ENCODE measurements around the gene USP7.

The USP7 gene

DNA sequence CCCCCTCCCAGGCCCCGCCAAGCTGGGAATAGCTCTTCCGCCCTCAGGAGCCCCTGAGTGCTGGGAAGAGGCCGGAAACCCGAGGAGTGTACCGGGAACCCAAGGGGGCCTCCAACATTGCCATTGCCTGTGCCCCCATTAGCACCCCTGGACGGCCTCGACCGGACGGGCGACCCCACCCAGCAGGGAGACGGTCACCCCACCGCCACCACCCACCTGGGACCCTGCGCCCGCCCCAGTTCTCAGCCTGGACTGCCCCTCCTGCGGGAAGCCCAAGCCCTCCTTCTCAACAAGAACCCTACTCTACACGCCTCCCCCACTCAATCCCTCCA is 96.9 kb downstream of the USP7 start:
- Histone ChIP-seq H3K4me1 (peaks cover 73% of the 10 kb centered on the region), H4K20me1 (peaks cover 55% of the 10 kb centered on the region), H3K9ac (peak overlapping the region; percentile 97), H3K4me2 (peak overlapping the region; percentile 96), H3K27ac (peak overlapping the region; percentile 99), H3K9me3 (no peaks in the 10 kb centered on the region), H3K36me3 (peaks cover 31% of the 10 kb centered on the region), H3K27me3 (no peaks in the 10 kb centered on the region), H3K4me3 (peak overlapping the region; percentile 83)
- TF ChIP-seq Cebpa-rat (IDR thresholded peaks at IDR 0.05): no peak

DNA sequence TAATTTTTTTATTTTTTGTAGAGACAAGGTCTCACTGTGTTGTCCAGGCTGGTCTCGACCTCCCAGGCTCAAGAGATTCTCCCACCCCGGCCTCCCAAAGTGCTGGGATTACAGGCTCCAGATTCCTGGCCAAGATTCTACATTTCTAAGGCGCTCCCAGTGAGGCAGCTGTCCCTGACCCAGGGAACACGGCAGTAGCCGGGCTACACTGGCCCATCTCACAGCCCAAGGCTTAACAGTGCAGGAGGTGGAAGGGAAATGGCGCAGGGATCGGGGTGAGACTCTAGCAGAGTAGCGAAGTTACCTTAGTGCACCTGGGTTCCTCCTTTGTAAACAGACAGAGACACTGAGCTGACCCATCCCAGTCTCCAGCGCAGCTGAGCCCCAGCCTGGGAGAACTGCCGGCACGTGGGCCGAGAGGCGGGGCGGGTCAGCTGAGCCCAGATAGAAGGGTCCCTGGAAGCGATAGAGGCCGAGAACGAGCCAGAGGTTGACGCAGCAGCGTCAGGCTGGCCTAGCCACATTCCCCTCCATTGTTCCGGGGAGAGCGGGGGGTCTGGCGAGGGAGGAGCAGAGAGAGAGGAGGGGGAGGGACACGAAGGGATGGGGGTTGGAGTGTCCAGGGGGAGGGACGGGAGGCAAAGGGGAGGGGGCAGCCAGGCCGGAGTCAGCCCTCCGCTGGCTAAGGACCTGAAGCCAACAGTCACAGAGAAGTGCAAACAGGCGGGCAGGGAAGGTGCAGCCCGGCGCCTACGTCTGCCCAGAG is 97.4 kb downstream of the USP7 start:
- no peaks in the 10 kb centered on the region for H3K9me3 ChIP-seq
- H3K4me2 ChIP-seq: peak overlapping the region; percentile 96
- peak overlapping the region; percentile 83 for H3K4me3 ChIP-seq
- H3K27ac ChIP-seq: peak overlapping the region; percentile 99
- H3K9ac ChIP-seq: peak overlapping the region; percentile 97
- no peak for TF ChIP-seq Cebpa-rat (IDR thresholded peaks at IDR 0.05)
- peaks cover 73% of the 10 kb centered on the region for H3K4me1 ChIP-seq
- no peaks in the 10 kb centered on the region for H3K27me3 ChIP-seq
- H4K20me1 ChIP-seq: peaks cover 61% of the 10 kb centered on the region
- H3K36me3 ChIP-seq: peaks cover 37% of the 10 kb centered on the region

DNA sequence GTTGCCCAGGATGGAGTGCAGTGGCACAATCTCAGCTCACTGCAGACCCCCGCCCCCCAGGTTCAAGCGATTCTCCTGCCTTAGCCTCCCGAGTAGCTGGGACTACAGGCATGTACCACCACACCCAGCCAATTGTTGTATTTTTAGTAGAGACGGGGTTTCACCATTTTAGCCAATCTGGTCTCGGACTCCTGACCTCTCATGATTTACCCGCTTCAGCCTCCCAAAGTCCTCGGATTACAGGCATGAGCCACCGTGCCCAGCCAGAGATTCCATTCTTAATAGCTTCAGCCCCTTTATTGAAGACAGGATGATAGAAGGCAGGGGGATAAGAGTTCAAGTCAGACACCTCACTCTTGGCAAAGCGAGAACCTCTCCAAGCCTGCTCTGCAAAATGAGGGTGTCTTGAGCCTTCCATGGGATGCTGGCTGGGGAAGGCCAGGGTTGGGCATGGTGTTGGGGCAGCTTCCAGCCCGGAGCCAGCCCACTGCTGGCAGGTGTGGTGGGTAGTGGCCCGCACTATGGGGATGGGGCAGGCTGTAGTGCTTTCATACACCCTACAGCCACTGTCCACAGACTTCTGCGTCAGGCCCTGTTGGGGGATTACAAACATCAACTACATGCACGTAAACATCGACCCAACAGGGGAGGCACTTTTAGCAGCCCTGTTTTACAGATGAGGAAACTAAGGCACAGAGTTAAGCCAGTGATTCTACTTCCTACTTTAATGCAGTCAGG is 98.4 kb downstream of the USP7 start:
- H3K27ac ChIP-seq: peak overlapping the region; percentile 99
- H3K36me3 ChIP-seq: peaks cover 44% of the 10 kb centered on the region
- H3K9ac ChIP-seq: peak overlapping the region; percentile 97
- no peaks in the 10 kb centered on the region for H3K27me3 ChIP-seq
- peaks cover 73% of the 10 kb centered on the region for H3K4me1 ChIP-seq
- peak overlapping the region; percentile 83 for H3K4me3 ChIP-seq
- peaks cover 70% of the 10 kb centered on the region for H4K20me1 ChIP-seq
- no peak for TF ChIP-seq Cebpa-rat (IDR thresholded peaks at IDR 0.05)
- peak overlapping the region; percentile 96 for H3K4me2 ChIP-seq
- no peaks in the 10 kb centered on the region for H3K9me3 ChIP-seq

DNA sequence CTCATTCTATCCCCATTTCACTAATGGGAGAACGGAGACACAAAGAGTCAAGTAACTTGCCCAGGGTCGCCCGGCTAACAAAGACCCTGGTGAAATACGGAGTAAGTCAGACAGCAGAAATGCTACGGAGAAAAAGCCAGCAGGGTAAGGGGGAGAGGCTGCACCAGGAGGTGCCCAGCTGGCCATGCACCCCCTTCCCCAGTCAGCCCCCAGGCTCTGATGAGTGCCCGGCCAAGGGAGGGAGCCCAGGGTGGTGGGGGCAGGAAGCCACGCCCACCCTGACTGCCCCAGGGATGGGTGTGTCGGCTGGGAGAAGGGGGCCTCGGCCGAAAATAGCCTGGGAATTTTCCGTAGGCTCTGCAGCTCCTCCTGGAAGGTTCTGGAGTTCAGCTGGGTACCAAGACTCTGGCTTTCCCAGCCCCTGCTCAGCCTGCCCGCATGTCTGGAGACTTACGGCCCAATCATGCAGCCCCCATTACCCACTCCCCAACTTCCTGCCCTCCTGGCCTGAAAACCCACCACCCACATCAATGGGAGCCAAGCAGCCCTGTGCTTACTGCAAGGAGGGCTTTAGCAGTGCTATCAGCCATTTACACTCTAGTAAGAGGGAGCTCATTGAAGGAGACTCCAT is 99.1 kb downstream of the USP7 start:
- peaks cover 78% of the 10 kb centered on the region for H4K20me1 ChIP-seq

DNA sequence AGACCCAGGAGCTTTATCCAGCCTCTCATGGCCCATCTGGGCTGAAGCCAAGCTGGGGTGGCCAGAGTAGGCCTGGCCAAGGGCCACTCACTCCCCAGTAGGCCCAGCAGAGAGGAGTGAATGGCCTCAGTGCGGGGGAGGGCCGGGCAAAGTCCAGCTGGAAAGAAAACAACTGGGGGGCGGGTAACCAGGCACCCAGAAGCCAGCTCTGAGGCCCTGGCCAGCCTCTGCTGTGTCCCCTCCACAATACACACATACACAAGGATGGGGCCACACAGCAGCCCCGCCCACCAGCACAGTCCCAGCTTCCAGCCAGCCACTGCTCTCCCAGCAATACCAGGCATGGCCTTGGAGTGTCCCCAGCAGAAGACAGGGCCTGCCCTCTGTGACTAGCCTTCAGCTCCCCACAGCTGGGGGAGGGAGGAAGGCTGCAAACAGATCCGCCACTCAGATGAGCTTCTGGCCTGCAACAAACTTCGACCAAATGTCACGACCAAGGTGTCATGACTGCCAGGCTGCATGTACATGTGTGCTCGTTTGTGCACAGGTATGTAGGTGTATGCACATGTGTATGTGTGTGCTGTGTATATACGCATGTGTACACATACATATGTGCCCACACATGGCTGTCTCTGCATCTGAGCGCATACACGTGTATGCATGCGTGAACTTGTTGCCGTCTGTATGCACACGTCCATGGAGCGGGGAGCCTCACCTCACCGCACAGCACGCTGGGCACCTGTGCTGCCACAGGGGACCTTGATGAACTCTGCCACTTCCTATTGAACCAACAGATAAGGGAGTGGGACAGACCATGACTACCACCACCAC is 99.9 kb downstream of the USP7 start:
- Histone ChIP-seq H3K27ac (peak overlapping the region; percentile 99), H3K4me3 (peak overlapping the region; percentile 83), H3K4me2 (peak overlapping the region; percentile 96), H4K20me1 (peaks cover 85% of the 10 kb centered on the region), H3K4me1 (peaks cover 76% of the 10 kb centered on the region), H3K9me3 (no peaks in the 10 kb centered on the region), H3K9ac (peak overlapping the region; percentile 97), H3K36me3 (peaks cover 59% of the 10 kb centered on the region), H3K27me3 (no peaks in the 10 kb centered on the region)
- no peak for TF ChIP-seq Cebpa-rat (IDR thresholded peaks at IDR 0.05)

More for the DNA sequence above, 99.1 kb downstream of the USP7 start:
- peak overlapping the region; percentile 99 for H3K27ac ChIP-seq
- no peak for TF ChIP-seq Cebpa-rat (IDR thresholded peaks at IDR 0.05)
- H3K4me1 ChIP-seq: peaks cover 73% of the 10 kb centered on the region
- no peaks in the 10 kb centered on the region for H3K9me3 ChIP-seq
- H3K4me3 ChIP-seq: peak overlapping the region; percentile 83
- H3K4me2 ChIP-seq: peak overlapping the region; percentile 96
- H3K36me3 ChIP-seq: peaks cover 51% of the 10 kb centered on the region
- no peaks in the 10 kb centered on the region for H3K27me3 ChIP-seq
- H3K9ac ChIP-seq: peak overlapping the region; percentile 97

DNA sequence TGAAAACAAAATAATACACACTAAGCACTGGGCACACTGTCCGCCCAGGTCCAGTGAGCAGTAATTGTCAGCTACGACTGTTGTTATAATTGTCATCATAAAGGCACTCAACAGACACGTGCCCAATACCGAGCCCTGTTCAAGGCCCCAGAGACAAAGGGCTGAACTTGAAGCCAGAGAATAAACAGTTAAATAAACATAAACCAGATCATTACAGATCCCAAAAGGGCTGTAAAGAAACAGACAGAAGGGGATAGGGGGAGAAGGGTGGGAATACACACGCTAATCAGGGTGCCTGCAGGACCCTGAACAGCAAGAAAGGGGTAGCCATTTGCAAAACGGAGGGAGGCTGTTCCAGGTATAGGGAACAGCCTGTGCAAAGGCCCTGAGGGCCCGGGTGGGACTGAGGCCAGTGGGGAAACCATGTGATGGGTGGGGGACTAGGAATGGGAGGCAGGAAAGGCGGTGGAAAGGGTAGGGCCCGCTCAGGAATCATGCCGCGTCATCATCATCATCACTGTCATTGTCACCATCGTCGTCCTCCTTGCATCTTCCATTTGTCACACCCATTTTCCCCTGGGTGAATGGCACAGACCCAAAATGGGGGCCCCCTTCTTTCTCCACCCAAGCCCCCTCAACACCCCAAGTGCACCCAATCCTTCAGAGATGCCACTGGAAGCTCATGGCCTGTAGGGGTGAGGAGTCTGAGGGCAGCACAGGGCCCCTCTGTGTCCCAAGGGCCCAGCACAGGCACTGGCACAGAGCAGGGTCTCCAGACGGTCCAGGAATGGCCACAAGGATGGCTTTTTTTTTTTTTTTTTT is 101.2 kb downstream of the USP7 start:
- Histone ChIP-seq H3K9me3 (no peaks in the 10 kb centered on the region), H3K27ac (peak overlapping the region; percentile 99), H3K4me3 (no peak overlapping the region), H3K9ac (peak overlapping the region; percentile 97), H3K36me3 (peaks cover 72% of the 10 kb centered on the region), H3K4me1 (peaks cover 89% of the 10 kb centered on the region), H4K20me1 (peaks cover 97% of the 10 kb centered on the region), H3K4me2 (peak overlapping the region; percentile 96), H3K27me3 (no peaks in the 10 kb centered on the region)
- no peak for TF ChIP-seq Cebpa-rat (IDR thresholded peaks at IDR 0.05)

DNA sequence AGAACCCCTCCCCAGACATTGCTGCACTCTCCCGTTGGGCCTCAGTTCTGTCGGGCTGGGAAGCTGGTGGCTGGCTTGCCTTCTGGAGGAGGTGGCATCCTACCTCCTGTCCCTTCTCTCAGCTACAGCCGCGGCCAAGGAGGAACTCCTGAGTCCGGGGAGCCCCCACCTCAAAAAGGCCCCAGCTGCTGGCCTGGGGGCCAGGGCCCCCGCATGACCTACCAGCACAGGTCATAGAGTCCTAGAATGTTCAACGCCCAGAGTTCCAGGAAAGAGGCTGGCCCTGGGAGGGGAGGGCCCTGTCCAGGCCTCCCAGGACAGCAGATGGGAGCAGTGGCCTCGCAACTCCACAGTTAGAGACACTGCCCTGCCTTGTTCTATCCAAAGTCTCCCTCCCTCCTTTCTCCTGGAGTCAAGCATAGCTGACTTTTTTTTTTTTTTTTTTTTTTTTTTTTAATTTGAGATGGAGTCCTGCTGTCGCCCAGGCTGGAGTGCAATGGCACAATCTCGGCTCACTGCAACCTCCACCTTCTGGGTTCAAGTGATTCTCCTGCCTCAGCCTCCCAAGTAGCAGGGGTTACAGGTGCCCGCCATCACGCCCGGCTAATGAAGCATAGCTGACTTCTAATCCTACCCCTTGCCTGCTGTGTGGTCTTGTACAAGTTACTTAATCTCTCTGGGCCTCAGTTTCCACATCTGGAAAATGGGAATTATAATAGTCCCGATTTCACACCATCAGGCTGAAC is 102.0 kb downstream of the USP7 start:
- Histone ChIP-seq H4K20me1 (peaks cover 96% of the 10 kb centered on the region), H3K36me3 (peaks cover 74% of the 10 kb centered on the region), H3K27ac (peak overlapping the region; percentile 57), H3K4me1 (peaks cover 97% of the 10 kb centered on the region), H3K4me2 (peak overlapping the region; percentile 96), H3K9ac (peak overlapping the region; percentile 54), H3K4me3 (no peak overlapping the region), H3K27me3 (no peaks in the 10 kb centered on the region), H3K9me3 (no peaks in the 10 kb centered on the region)
- no peak for TF ChIP-seq Cebpa-rat (IDR thresholded peaks at IDR 0.05)
